HG03135 (cell line): Measurements from ENCODE around the gene GRM1.

ENCODE experiments used
- ATAC-seq: cut with Tn5 transposase; IDR thresholded peaks from one replicate; pipeline ENCODE4 v1.9.1; 2021; ENCODE audit warnings: mild to moderate bottlenecking, moderate library complexity; ENCODE audit not compliant: unreplicated experiment

Gene GRM1

DNA sequence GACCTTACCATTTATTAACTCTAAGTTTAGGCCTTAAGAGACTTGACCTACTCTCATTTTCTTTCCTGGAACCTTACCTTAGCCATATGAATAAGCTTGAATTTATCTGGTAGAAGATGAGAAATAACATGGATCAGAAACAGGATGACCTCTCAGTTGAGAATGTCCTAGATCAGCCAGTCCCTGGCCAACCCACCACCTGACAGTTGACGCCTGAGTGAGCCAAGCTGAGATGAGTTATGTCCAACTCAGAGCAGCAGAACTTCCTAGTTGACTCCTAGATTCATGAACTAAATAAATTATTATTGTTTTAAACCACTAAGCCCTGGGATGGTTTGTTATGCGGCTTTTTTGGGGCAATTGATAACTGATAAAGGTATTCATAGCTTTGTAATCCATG, 281.8 kb downstream of the GRM1 start:
- no peak for ATAC-seq

- ATAC-seq, result no peak
Observed at GRCh38 chr6:146311079-146311478, 282.2 kb downstream of the GRM1 start.

- no peak for ATAC-seq
Observed at GRCh38 chr6:146312608-146313007, 283.7 kb downstream of the GRM1 start.

DNA sequence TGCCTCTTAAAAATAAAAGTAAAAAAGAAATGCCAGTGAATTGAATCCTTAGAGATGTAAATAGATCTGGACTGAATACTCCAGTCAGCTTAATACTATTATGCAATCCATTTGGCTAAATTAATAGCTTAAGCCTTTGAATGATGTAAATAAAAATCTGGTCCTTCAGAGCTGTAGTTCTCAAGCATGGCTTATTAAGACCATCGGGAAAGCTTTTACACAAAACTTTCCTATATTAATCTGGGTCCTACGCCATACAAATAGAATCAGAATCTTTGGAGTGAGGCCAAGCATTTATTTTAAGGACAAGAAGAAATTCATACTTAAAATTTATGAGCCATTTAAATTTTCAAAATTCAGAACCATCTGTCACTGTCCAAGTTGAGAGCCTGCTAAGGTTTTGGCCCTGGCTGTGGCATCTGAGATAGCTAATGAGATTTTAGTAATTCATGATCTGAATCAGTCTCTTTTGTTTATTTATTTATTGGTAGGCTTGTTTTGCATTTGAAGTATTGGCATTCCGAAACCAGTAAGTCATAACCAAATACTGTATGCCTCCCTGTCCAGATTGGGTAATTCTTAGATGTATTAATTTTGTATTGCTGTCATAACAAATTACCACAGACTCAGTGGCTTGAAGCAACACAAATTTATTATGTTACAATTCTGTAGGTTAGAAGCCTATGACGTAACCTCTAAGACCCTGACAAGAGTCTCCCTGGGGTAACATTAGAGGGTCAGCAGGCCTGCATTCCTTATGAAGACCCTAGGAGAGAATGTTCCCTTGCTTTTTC, 286.7 kb downstream of the GRM1 start:
- no peak for ATAC-seq

DNA sequence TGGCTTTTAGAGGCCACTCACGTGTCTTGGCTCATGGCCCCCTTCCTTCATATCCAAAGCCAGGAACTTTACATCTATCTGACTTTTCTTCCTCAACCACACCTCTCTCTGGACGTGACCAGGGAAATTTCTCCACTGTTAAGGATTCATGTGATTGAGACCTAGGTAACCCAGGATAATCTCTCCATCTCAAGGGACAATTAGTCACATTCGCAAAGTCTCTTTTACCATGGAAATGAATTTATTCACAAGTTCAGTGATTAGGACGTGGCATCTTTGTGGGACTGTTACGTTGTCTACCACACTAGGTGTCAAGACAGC, 287.3 kb downstream of the GRM1 start:
- ATAC-seq, result no peak

DNA sequence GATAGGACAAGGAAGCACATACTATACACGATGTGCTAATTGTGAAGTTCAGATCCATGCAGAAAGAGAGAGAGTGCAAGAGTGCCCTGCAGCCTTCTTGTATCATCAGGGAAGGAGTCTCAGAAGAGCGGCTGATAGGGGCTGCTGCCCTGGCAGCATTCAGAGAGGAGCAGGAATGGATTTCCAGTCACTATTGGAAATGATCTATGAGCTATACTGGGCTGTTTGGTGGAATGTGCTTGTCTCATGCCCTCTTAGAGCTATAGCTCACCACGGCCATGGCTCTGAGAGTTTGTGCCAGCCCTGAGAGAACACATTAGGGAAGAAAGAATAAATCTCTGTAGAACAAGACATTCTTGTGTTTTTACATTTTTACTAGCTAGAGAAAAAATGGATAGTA, 302.2 kb downstream of the GRM1 start:
- ATAC-seq, result no peak

DNA sequence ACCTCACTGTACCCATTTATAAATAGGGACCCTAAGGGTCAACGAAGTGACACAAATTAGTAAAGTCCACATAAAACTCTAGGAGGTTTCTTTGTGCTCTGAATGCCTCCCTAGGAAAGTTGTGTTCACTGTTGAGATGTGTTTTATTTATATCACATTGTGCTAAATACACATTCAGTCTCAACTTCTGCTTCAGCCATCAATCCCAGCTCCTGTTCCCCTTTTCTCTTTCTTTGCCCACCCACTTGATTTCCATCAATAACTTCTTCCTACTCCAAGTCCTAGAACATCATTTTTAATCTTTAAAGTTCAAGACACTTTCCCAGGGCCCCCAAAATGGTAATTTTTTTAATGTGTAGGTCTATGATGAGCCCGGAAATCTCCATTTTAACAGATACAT, 306.5 kb downstream of the GRM1 start:
- no peak for ATAC-seq

DNA sequence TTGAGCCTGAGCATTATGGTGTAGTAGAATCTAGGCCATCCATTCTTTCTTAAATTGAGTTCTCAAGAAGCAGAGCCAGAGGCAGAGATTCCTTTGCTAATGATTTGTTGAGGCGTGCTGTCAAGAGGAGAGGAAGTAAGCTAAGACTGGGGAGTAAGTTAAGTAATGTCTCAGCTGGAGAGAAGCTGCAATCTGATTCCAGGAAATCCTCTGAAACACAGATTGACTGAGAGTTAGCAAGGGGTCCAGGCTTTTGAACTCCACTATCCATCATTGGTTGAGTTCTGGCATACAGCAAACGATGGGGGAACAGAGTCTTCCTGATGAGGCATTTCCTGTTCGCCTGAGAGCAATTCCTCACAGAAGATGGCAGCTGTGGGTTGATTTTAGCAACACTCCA, 307.3 kb downstream of the GRM1 start:
- no peak for ATAC-seq

- ATAC-seq, result no peak
Observed at GRCh38 chr6:146337376-146337775, 308.5 kb downstream of the GRM1 start.

GRCh38 chr6:146339716-146340115, 310.9 kb downstream of the GRM1 start:
- no peak for ATAC-seq

DNA sequence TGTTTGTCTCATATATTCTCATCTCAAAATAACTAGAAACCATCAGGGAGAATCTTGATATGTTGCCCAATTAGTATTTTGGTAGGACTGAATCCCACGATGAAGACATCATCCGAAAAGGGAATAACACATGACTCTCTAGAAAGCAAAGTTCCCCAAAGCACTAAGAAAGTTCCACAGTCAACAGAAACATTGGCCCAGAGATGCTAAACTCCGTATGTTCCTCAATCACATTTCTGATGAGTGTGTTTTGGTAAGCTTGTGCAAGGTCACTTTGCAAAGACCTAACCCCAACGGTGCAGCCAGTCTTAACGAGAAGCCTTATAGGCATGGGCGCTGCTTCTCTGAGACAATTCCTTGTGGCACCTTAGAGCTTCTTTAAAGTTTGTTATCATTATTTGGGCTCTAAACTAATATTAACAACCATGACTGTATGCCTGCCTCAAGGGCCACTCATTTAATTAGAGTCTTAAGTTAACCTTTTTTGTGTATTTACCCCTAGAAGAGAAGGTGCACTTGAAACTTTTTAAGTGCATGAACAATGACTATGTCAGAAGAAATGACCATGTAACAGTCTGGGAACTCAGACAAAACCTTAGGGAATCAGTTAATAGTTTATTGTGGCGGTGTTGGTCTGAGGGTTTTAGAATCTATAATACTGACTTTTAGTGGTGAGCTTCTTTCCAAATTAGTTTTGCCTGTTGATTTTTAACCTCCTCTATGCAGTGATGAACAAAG, 312.8 kb downstream of the GRM1 start:
- ATAC-seq, result no peak

- no peak for ATAC-seq
Observed at GRCh38 chr6:146345598-146345997, 316.7 kb downstream of the GRM1 start.

- ATAC-seq, result no peak
Observed at GRCh38 chr6:146347090-146347489, 318.2 kb downstream of the GRM1 start.

- ATAC-seq, result no peak
Observed at GRCh38 chr6:146347690-146348089, 318.8 kb downstream of the GRM1 start.

GRCh38 chr6:146351018-146351417, 322.2 kb downstream of the GRM1 start:
- ATAC-seq, result no peak

DNA sequence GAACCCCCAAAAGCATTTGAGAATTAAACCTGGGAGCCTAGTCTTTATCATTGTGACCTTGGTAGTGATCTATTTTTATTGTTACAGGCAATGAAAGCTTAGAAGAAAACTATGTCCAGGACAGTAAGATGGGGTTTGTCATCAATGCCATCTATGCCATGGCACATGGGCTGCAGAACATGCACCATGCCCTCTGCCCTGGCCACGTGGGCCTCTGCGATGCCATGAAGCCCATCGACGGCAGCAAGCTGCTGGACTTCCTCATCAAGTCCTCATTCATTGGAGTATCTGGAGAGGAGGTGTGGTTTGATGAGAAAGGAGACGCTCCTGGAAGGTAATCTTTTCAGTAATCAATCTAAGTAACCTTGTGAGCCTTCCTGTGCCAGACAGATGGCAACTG, 323.3 kb downstream of the GRM1 start:
- no peak for ATAC-seq

DNA sequence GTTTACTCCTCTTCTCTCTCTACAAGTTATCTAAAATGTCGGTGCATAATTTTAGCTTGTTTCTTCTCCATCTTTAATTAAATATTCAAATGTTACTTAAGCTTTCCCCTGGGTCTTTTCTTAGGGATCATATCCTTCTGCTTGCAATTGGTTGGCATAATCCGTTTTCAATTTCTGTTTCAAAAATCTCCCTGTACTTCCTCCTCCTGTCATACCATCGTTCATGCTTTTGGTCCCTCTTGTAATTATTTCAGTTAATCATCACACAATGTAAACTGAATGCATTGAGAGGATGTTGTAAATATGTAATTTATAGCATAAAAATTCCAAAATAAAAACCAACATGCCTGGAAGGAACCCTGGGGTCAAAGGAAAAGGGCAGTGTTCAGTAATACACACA, 325.6 kb downstream of the GRM1 start:
- no peak for ATAC-seq

DNA sequence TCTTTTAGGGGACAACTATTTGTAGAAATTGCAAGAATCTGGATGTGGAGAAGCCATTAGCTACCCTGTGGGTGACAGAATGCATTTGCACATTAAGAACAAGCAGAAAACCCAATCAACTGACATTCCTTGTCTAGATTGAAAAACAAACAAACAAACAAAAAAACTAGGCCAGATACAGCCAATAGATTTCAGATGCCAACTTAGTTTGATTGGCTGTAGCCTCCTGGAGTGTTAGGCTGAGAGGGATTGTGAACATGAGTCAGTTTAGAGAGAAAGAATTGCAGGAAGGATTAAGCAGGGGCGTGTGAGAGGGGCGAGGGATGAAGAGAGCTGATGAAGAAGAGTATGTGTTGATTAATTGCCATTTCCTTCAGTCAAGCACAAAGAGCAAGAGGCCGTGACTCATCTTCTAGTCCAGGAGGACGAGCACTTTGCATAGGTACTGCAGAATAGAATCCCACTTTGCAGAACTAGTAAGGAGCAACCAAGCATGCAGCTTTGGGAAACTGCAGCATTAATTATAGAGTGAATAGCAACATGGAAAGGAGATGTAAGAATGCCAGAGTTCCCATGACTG, 326.7 kb downstream of the GRM1 start:
- ATAC-seq, result no peak

GRCh38 chr6:146357578-146358430, 328.9 kb downstream of the GRM1 start:
- ATAC-seq, result no peak

DNA sequence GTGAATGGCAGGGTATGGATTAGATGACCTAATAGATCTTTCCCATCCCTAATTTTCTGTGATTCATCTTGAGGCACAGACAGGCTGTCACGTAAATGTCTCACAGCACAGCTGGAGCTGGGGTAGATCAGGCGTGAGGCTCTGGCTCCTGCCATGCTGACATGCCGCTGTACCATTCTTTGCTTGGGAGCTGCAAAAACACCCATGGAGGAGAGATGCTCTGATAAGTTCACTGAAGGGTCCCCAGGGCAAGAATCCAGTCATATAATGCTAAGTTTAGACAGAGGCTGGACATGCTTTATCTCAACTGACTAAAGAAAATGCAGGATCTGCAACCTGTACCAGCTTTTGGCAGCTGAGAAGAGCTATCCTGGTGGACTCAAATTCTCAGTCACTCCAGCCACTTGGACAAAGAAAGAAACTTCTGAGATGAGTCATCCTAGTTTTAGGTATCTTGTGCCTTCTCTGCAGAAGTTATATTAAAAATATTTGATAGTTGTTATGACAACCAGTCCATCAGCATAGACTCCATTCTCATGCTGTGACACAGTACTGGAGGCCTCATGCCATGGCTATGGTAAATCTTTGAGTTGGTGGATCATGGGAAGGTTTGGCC, 329.7 kb downstream of the GRM1 start:
- no peak for ATAC-seq

GRCh38 chr6:146359131-146359530, 330.3 kb downstream of the GRM1 start:
- no peak for ATAC-seq
